Measurements from ENCODE around the gene MAGI1. TPM values are rescaled to one million over a fixed set of nuclear protein-coding genes. Genes with fewer than 3 reads are reported as not detected.
A peak's percentile ranks its signal among the peaks of the same experiment; 100 is the strongest.

The MAGI1 gene
- total RNA-seq, 1 experiment from 2014 or later, result 0.77 TPM

DNA sequence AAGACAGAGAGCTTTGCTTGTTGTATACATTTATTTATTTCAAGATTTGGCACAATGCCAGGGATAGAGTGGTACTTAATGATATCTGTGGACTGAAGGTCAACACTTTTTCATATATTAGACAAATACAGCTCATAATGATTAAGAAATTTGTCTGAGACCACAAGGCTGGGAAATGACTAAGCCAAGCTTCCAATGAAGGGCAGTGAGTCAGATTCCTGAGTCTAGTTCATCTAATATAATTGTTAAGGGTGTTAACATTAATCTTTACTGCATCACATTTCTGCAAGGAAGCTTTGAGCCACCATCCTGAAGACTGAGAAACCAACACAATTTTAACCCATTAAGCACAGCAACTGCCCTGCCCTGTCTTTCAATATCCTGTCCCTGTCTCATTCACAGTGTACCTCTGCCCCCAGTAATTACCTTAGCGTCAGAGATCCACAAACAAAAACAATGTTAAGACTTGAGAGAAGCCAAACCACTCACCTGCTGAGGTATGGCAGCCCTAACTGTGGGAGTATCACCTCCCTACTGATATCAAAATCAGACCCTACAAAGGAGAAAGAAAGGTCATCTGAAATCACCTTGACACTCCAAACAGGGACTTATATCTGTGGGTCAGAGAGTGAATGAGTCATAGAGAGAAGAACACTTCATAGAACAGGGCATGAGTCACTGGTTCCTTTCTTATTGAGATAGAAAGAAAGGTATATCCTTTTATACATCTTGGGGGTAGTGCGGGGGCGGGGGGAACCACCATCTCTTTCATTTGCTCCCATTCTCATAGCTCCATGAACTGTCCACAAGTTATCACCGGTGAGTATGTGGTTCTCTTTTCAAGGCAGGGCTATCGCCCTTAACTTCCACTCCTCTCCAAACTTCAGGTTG is 74.7 kb downstream of the MAGI1 start:
- in situ Hi-C loops (cut with HindIII; ENCODE audit: low pct_unique_long_range_greater_than_20kb, low sequenced_read_pairs), result no loop called here
- DNase-seq (ENCODE audit: low read depth, low spot score), result no peak

DNA sequence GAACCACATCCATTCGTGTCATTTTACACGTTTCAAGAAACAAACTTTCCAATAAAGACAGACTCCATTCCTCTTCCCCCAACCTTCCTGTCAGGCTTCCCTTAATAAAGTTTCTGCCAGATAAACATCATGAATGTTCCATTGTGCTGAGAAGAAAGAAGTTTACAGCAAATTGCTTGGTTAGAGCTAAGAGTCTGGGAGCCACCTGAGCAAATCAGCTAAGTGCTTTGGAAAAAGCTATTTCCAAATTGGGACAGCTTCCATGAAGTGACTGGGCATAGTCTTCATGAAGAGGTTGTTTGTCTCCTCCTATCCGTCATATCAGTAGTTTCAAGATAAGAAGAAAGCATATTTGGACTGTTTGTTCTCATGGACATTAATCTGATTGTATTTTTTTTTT is 77.0 kb downstream of the MAGI1 start:
- peak; percentile 53 for DNase-seq (ENCODE audit: low read depth, low spot score)
- in situ Hi-C loops (cut with HindIII; ENCODE audit: low pct_unique_long_range_greater_than_20kb, low sequenced_read_pairs), result no loop called here

DNA sequence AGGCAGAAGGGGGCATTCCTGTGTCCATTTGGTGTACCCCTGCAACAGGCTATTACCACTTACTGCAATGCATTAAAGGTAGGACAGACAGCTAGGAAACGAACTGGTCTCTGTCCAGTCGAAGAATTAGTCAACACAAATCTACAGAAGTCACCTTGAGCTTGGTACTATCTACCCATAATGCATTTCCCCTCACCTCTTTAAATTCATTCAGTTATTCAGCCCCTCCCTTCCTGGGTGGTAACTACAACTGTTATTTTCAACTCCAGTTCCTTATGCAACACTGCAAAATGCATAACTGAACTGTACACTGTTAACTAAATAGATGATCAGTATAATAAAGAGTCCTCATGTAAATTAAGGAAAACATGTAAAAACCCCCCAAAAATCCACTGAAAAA is 77.6 kb downstream of the MAGI1 start:
- in situ Hi-C loops (cut with HindIII; ENCODE audit: low pct_unique_long_range_greater_than_20kb, low sequenced_read_pairs), result no loop called here
- no peak for DNase-seq (ENCODE audit: low read depth, low spot score)

DNA sequence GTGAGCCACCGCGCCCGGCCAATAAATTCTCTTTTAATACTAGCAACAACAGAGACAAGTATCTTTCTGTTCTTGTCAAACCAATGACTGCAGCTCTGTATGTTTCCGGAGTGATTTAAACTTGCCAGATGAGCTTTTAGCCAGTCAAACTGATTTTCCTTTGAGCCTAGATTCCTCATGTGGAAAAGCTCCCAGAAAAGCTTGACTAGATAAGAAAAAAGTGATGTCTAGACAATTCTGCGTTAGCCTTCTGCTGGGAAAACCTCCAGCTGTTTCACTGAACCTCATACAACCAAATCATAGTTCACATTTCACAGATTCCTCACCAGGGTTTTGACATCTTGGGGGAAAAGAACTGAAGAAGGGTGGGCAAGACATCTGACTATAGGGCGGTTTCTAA is 78.6 kb downstream of the MAGI1 start:
- in situ Hi-C loops (cut with HindIII; ENCODE audit: low pct_unique_long_range_greater_than_20kb, low sequenced_read_pairs), result no loop called here
- no peak for DNase-seq (ENCODE audit: low read depth, low spot score)

DNA sequence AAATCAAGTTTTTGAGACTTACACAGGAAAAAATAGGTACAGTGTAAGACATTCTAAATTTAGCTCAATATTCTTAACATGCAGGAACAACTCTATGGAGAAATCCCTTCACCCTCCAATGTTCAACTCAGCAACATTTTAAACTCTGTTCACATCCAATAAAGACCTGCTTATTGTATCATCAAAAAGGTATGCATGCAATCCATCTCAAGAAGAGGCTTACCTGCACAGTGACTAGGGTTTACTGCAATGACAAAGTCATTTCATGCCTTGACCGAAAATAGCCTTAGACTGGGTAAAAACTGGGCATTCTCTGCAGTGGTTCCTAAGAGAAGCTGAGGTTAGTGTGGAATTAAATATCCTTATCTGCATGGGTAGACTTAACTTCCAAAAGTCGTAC is 80.5 kb downstream of the MAGI1 start:
- no peak for DNase-seq (ENCODE audit: low read depth, low spot score)
- in situ Hi-C loops (cut with HindIII; ENCODE audit: low pct_unique_long_range_greater_than_20kb, low sequenced_read_pairs), result no loop called here

DNA sequence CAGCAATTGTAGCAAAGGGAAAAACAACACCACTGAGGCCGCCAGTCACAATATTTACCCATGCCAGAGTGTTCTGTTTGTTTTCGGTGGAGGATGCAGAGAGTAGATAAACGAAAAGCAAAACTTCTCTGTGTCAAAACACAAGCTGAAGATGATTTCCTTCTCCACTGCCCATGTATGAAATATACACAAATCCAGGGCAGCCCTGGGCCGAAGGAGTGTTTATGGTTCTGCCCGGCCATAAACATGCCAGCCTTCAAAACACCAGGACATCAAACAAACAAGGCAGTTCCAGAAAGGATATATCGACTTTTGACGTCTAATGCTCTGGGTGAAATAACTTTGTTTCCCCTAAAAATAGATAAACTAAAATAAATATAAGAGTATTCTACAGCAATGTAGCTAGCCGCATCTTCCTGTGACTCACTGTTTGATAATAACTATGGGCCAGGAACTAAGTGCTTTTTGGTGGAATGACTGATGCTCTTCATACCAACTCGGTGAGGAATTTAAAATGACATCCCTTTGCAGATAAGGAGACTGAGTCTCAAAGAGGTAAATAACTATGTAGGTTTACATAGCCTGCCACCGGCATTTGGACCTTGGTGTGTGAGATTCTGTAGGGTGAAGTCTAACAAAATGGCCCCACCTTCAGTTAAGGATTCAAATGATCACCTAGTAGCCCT is 82.8 kb downstream of the MAGI1 start:
- in situ Hi-C loops (cut with HindIII; ENCODE audit: low pct_unique_long_range_greater_than_20kb, low sequenced_read_pairs), result no loop called here
- no peak for DNase-seq (ENCODE audit: low read depth, low spot score)

DNA sequence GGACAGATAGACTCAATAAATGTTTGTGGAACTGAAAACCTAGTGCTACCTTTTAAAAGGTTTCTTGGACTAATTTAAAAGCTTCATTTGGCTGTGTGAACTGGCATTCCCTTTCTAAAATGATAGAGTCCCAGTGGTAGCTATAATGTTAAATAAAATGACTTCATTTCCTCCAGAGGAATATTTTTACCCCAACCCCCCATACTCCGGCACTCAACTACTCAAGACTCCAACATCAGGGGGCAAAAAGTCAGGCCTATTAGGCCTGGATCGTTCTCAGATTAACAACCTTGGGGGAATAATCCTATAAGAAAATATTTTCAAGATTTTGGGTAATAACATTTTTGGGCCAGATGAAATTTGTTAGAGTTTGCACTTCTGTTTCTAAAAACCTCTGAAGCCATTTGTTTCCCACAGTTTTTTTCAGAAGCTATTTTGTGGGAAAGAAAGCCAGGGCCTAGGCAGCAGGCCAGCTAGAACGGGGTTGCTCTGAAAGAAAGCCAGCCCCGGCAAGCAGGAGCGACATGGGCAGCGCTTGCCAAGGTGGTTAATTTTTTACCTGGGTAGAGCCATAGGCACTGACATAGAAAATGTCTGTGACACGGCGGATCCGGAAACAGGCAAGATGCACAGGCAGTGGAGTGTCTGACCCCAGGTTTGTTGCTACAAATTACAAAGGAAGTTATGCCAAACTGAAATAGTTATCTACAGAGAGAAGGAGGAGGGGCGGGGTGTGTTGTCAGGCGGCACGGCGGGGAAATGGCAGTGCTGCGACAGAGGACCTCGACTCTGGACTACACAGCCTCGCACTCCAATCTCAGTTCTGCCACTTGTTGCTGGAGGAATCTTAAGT is 84.6 kb downstream of the MAGI1 start:
- in situ Hi-C loops (cut with HindIII; ENCODE audit: low pct_unique_long_range_greater_than_20kb, low sequenced_read_pairs), result no loop called here
- DNase-seq (ENCODE audit: low read depth, low spot score), result no peak

DNA sequence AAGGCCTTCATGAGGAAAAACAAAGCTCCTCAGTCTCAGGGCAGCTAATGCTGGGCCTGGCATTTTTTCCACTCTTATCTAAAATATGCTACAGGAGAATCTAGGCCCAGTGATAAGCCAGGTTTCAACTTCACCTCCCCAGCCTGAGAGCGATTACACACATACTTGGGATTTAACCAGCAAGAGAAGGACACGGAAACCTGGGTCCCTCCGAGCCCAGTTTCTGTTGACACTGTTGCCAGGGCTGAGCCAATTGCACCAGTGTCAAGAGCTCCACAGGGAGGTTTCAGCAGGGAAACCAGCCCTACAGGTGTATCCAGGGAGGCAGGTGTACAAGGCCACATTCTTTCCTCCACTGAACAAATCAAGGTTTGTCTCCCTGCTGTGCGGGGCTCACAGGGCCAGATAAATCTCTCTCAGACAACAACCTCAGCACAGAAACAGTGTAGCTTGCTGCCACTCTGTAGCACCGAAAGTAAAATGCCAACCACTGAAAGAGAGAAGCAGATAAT is 85.4 kb downstream of the MAGI1 start:
- DNase-seq (ENCODE audit: low read depth, low spot score), result no peak
- in situ Hi-C loops (cut with HindIII; ENCODE audit: low pct_unique_long_range_greater_than_20kb, low sequenced_read_pairs), result no loop called here

DNA sequence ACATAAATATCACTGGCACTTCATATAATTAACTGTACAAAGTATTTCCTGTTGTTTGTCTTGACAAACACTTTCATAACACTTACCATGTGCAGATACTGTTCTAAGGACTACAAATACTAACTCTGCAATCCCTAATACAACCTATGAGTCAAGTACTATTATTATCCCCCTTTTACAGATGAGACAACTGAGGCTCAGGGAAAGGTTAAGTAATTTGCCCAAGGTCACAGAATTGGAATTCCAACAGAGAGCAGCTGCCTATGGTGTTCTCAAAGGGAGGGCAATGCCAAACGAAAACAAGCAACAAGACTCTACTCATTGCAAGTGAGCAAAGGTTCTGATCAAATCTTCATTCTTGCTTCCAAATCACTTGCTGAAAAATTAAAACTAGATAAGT is 85.9 kb downstream of the MAGI1 start:
- DNase-seq (ENCODE audit: low read depth, low spot score), result no peak
- in situ Hi-C loops (cut with HindIII; ENCODE audit: low pct_unique_long_range_greater_than_20kb, low sequenced_read_pairs), result no loop called here

DNA sequence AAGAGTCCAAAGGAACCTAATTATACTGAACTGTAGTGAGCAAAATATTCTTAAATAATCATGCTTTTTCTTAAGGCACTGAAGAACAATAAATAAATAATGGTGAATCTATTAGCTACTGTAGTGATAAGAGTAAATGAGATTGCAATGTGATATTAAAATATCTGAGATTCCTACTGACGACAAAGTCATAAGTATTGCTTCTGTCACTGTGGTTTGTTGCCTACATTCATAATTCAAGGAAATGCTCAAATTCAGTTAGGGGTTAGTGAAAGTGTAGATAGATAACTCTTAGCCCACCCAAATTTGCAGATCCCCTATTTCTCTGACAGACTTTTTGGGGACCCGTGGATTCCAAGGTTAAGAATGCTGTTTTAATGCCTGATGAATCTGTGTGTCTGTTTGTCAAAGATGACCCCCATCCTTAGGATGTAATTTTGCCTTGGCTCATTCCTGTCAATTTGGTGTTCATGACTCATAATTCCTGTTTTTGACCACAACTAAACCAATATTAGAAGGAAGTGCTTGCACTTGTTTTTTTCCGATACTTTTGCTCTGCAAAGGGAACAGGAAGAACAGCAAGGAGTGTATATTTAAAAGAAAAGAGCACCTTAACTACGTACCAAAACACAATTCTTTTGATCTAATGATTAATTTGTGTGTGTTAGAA is 86.7 kb downstream of the MAGI1 start:
- in situ Hi-C loops (cut with HindIII; ENCODE audit: low pct_unique_long_range_greater_than_20kb, low sequenced_read_pairs), result no loop called here

DNA sequence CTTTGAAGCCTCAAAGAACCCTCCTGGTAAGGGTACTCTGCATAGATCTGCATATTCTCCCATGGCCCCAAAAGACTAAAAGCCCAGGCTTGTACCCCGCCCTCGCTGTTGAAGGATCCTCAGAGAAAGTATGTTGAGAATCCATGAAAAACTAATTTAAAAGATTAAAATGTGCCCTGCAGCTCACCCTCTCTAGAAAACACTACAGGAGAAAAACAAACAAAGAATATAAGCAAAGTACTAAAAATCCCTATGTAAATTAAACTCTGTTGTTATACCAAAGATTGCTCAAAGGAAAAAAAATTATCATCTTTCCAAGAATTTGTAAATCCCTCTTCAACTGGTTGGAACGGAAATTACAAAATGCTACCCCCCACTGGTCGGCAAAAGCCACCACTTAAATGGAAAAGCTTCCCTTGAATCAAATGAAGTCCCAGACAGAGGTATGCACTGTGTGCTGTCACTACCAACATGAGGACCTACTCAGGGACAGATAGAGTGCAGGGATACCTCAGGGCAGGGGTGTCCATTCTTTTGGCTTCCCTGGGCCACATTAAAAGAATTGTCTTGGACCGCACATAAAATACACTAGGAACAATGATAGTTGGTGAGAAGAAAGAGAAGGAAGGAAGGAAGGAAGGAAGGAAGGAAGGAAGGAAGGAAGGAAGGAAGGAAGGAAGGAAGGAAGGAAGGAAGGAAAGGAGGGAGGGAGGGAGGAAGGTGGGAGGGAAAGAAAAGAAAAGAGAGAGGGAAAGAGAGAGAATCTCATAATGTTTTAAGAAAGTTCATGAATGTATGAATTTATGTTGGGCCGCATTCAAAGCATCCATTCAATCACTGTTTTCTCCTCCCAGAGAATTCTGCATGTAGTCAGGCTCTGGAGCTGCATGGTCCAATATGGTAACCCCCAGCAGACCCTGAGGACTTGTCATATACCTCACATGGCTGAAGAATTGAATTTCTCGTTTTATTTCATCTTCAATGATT is 88.1 kb downstream of the MAGI1 start:
- DNase-seq (ENCODE audit: low read depth, low spot score), result no peak
- in situ Hi-C loops (cut with HindIII; ENCODE audit: low pct_unique_long_range_greater_than_20kb, low sequenced_read_pairs), result no loop called here

More for the DNA sequence above, 86.7 kb downstream of the MAGI1 start:
- no peak for DNase-seq (ENCODE audit: low read depth, low spot score)

DNA sequence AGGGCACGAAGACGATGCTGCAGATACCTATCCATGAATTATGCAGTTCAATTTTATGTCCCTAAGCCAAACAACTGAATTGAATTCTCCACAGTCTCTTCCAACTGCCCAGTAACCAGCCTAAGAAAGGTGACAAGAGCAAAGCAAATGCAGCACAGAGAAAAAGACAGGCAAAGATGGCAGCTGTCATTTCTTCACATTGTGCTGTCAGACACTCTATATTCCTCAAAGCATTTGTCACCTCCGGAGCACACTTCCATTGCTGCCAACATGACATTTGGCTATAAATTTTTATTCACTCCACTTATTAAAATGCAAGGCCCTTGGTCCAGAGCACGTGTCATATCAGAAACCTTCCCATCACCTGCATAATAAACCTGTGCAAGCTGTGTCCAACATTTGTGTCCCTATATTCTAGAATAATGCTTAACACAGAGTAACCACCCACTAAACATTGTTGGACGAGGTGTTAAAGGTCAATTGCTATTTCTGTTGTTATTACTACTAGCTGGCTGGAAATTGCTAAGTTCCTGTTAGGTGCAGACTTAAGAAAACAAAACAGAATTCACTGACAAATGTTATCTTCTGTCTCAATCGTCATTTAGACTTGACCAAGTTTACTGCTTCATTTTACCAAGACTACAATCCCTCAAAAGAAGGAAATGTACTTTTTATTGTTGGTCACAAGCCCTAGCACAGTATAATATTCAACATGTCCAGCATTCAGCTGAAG is 89.7 kb downstream of the MAGI1 start:
- in situ Hi-C loops (cut with HindIII; ENCODE audit: low pct_unique_long_range_greater_than_20kb, low sequenced_read_pairs), result no loop called here
- no peak for DNase-seq (ENCODE audit: low read depth, low spot score)

DNA sequence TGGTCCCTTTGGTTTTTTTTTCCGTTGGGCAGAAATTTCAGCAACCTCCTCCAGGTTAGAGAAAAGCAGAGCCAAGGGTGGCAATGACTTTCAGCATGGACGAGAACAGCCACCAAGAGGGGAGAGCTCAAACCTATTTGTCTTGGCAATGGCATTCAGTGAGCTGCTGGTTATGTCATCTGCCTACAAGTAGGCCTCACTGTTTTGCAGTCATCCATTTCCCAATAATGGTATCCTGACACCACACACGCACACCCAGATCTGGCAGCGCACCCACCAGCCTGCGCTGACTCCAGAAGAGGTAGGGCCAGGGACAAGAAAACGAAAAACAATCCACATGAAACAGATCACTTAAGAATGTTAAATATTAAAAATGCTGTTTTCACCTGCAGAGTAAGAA is 92.3 kb downstream of the MAGI1 start:
- no peak for DNase-seq (ENCODE audit: low read depth, low spot score)
- in situ Hi-C loops (cut with HindIII; ENCODE audit: low pct_unique_long_range_greater_than_20kb, low sequenced_read_pairs), result no loop called here

DNA sequence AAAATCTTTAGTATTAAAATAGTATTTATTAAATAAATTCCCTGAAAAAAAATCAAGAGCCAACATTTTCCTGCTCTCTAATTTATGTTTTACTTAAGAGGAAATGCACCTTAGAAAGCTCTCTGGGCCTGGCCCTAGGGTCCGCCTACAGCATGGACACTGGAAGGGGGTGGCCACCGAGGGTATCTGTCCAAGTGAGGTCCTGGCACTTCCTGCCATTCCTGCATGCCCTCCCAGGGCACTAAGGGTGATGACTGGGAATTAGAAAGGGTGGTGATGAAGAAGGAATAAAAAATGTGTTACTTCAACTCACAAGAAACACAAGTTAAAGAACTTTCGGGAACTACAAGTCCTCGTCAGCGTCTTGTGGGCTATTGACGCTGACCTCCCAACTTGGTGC is 92.8 kb downstream of the MAGI1 start:
- in situ Hi-C loops (cut with HindIII; ENCODE audit: low pct_unique_long_range_greater_than_20kb, low sequenced_read_pairs), result no loop called here

DNA sequence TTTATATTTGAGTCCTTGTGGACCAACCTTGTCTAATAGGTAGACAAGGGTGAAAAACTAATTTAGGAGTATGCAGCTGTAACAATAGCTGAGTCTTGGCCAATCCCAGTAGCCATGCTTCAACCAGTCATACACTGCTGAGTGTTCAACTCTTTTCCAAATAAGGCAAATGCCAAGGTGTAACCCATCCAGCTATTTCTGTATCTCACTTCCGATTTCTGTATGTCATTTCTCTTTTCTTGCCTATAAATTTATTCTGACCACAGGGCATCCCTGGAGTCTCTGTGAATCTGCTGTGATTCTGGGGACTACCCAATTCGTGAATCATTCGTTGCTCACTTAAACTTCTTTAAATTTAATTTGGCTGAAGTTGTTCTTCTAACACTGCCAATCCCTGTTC is 93.2 kb downstream of the MAGI1 start:
- no peak for DNase-seq (ENCODE audit: low read depth, low spot score)
- in situ Hi-C loops (cut with HindIII; ENCODE audit: low pct_unique_long_range_greater_than_20kb, low sequenced_read_pairs), result no loop called here

More for the DNA sequence above, 92.8 kb downstream of the MAGI1 start:
- no peak for DNase-seq (ENCODE audit: low read depth, low spot score)

DNA sequence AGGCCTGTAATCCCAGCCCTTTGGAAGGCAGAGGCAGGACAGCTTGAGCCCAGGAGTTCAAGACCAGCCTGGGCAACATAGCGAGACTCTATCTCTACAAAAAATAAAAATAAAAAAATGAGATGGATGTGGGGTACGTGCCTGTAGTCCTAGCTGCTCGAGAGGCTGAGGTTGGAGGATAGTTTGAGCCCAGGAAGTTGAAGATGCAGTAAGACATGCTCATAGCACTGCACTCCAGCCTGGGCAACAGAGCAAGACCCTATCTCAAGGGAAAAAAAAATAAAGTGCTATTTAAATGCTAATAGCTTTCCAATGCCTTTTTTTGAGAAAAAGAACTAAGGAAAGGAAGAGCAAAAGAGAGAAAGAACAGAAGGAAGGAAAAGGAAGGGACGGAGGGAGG is 94.5 kb downstream of the MAGI1 start:
- DNase-seq (ENCODE audit: low read depth, low spot score), result no peak
- in situ Hi-C loops (cut with HindIII; ENCODE audit: low pct_unique_long_range_greater_than_20kb, low sequenced_read_pairs), result no loop called here
